ENCODE measurements around the gene PPP2R5C.

- TF ChIP-seq TAF1 (IDR thresholded peaks at IDR 0.05; ENCODE audit: low read depth) = no peak
- no peak for TF ChIP-seq POLR2AphosphoS5 (IDR thresholded peaks at IDR 0.05)
- TF ChIP-seq, protein P1, sequence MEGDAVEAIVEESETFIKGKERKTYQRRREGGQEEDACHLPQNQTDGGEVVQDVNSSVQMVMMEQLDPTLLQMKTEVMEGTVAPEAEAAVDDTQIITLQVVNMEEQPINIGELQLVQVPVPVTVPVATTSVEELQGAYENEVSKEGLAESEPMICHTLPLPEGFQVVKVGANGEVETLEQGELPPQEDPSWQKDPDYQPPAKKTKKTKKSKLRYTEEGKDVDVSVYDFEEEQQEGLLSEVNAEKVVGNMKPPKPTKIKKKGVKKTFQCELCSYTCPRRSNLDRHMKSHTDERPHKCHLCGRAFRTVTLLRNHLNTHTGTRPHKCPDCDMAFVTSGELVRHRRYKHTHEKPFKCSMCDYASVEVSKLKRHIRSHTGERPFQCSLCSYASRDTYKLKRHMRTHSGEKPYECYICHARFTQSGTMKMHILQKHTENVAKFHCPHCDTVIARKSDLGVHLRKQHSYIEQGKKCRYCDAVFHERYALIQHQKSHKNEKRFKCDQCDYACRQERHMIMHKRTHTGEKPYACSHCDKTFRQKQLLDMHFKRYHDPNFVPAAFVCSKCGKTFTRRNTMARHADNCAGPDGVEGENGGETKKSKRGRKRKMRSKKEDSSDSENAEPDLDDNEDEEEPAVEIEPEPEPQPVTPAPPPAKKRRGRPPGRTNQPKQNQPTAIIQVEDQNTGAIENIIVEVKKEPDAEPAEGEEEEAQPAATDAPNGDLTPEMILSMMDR (IDR thresholded peaks at IDR 0.05; ENCODE audit: poor library complexity, severe bottlenecking) = no peak
- no peak for TF ChIP-seq SMC3 (conservative IDR thresholded peaks at IDR 0.05; ENCODE audit: poor library complexity)
- TF ChIP-seq EZH2 (IDR thresholded peaks at IDR 0.05; ENCODE audit: borderline replicate concordance, insufficient read depth, low read length, poor library complexity, severe bottlenecking) = no peak
- TF ChIP-seq, protein P2, sequence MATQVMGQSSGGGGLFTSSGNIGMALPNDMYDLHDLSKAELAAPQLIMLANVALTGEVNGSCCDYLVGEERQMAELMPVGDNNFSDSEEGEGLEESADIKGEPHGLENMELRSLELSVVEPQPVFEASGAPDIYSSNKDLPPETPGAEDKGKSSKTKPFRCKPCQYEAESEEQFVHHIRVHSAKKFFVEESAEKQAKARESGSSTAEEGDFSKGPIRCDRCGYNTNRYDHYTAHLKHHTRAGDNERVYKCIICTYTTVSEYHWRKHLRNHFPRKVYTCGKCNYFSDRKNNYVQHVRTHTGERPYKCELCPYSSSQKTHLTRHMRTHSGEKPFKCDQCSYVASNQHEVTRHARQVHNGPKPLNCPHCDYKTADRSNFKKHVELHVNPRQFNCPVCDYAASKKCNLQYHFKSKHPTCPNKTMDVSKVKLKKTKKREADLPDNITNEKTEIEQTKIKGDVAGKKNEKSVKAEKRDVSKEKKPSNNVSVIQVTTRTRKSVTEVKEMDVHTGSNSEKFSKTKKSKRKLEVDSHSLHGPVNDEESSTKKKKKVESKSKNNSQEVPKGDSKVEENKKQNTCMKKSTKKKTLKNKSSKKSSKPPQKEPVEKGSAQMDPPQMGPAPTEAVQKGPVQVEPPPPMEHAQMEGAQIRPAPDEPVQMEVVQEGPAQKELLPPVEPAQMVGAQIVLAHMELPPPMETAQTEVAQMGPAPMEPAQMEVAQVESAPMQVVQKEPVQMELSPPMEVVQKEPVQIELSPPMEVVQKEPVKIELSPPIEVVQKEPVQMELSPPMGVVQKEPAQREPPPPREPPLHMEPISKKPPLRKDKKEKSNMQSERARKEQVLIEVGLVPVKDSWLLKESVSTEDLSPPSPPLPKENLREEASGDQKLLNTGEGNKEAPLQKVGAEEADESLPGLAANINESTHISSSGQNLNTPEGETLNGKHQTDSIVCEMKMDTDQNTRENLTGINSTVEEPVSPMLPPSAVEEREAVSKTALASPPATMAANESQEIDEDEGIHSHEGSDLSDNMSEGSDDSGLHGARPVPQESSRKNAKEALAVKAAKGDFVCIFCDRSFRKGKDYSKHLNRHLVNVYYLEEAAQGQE (IDR thresholded peaks at IDR 0.05; ENCODE audit: borderline replicate concordance) = no peak
Observed at GRCh38 chr14:101784631-101785030, 23.1 kb downstream of the PPP2R5C start.
